HepG2 (cell line): Measurements from ENCODE around the gene VKORC1. TPM values are rescaled to one million over a fixed set of nuclear protein-coding genes. Genes with fewer than 3 reads are reported as not detected.

Source experiments
- ATAC-seq: fragments of 200-7000 bp; cut with Tn5 transposase; 3 replicates; pipeline ENCODE4 v1.9.1; 2020; ENCODE audit warnings: mild to moderate bottlenecking, moderate library complexity
- BruUV-seq: library from RNA; stranded (reverse); fragments of 400-500 nt; replicated peaks from 2 replicates; lab custom pipeline; 2021; lab: Mats Ljungman, UMichigan
- CTCF ChIA-PET: fragments of 300-600 bp; formaldehyde crosslinking; extraction: SDS; loops from one replicate; lab custom pipeline; 2021; ENCODE audit warnings: low total read pairs, inconsistent platforms, low intra/inter-chr PET ratio; lab: Yijun Ruan, JAX
- POLR2A ChIA-PET: fragments of 350-600 bp; sonication (Branson Sonifier 250); formaldehyde crosslinking; loops from one replicate; lab custom pipeline; 2020; ENCODE audit warnings: antibody characterized with exemption, inconsistent platforms; lab: Yijun Ruan, JAX
- DNase-seq: peaks from one replicate; pipeline ENCODE4 v3.0.0-alpha.2; 2015; ENCODE audit warnings: low spot score
- FAIRE-seq: peaks from 3 replicates; lab custom pipeline; 2011; peaks lifted over from hg19 to GRCh38; lab: Jason Lieb, UNC
- H2AFZ ChIP-seq: one replicate; pipeline ENCODE4 v1.6.1; 2011; ENCODE audit warnings: low read length, inconsistent platforms
- H3K27ac ChIP-seq: fragments of 300-600 bp; 3 replicates; pipeline ENCODE4 v1.8.0; 2011; ENCODE audit warnings: mixed run types, mild to moderate bottlenecking, mixed read lengths, low read length, inconsistent platforms; ENCODE audit not compliant: insufficient read depth; ENCODE audit errors: extremely low read length
- H3K27me3 ChIP-seq, 2 experiments: fragments of 200-600 bp in 1 of 2; 2 replicates in 1 of 2; 3 replicates in 1 of 2; pipeline versions ENCODE4 v1.6.0 to v1.8.0; 2011; ENCODE audit warnings: low read length in 2 of 2, mild to moderate bottlenecking in 2 of 2, moderate library complexity in 2 of 2, inconsistent platforms in 1 of 2; ENCODE audit not compliant: insufficient read depth in 2 of 2, control insufficient read depth in 1 of 2
- H3K36me3 ChIP-seq, 2 experiments: fragments of 200-600 bp in 1 of 2; replicated peaks in 1 of 2; 2 replicates in 1 of 2; 3 replicates in 1 of 2; pipeline versions ENCODE4 v1.5.1 to v1.8.0; 2011; ENCODE audit warnings: low read length in 2 of 2, inconsistent platforms in 1 of 2; ENCODE audit not compliant: insufficient read depth in 2 of 2, control insufficient read depth in 1 of 2
- H3K4me1 ChIP-seq: 2 replicates; pipeline ENCODE4 v1.5.1; 2012; ENCODE audit warnings: low read length, inconsistent platforms; ENCODE audit not compliant: insufficient read depth
- H3K4me2 ChIP-seq: 2 replicates; pipeline ENCODE4 v1.6.0; 2011; ENCODE audit warnings: low read depth, low read length, inconsistent platforms
- H3K4me3 ChIP-seq, 3 experiments: fragments of 200-600 bp in 1 of 3; sonication (generic), shearing (Covaris generic) in 1 of 3; replicated peaks in 1 of 3; 2 replicates each; pipeline ENCODE4 v1.5.1; 2011 to 2016; ENCODE audit warnings: low read length in 3 of 3, inconsistent platforms in 2 of 3, low read depth in 2 of 3, mild to moderate bottlenecking in 2 of 3, control low read depth in 1 of 3, mixed read lengths in 1 of 3; ENCODE audit not compliant: insufficient read depth in 1 of 3
- H3K79me2 ChIP-seq: one replicate; pipeline ENCODE4 v1.6.1; 2011; ENCODE audit warnings: low read length, inconsistent platforms; ENCODE audit not compliant: insufficient read depth
- H3K9ac ChIP-seq: 2 replicates; pipeline ENCODE4 v1.6.0; 2011; ENCODE audit warnings: mild to moderate bottlenecking, low read depth, low read length, inconsistent platforms; ENCODE audit not compliant: insufficient read depth
- H3K9me3 ChIP-seq: 2 replicates; pipeline ENCODE4 v1.5.1; 2012; ENCODE audit warnings: mild to moderate bottlenecking, low read length
- H4K20me1 ChIP-seq: 2 replicates; pipeline ENCODE4 v1.6.0; 2011; ENCODE audit warnings: inconsistent platforms, mild to moderate bottlenecking, low read length, moderate library complexity; ENCODE audit not compliant: insufficient read depth
- XRCC5 ChIP-seq: fragments of 200-400 bp; formaldehyde crosslinking; optimal IDR thresholded peaks from 2 replicates; pipeline ENCODE3; 2017; ENCODE audit warnings: mild to moderate bottlenecking, low read length
- ZNF260 ChIP-seq: sonication (generic); formaldehyde crosslinking; IDR thresholded peaks from 2 replicates; pipeline ENCODE4 v1.4.0; 2020; ENCODE audit warnings: missing genetic modification reagents, low read depth, mild to moderate bottlenecking, borderline replicate concordance
- WGBS: methylation state at CpG from one replicate; pipeline ENCODE4 v1.1.6; 2017; ENCODE audit warnings: low lambda C conversion rate; 5-methylcytosine and 5-hydroxymethylcytosine counted together
- in situ Hi-C: cut with HindIII; loops from 2 replicates; pipeline ENCODE4 v1.10.0; 2017; ENCODE audit warnings: low pct_unique_long_range_greater_than_20kb; ENCODE audit not compliant: extremely low pct_ligation_motif_present
- intact Hi-C: fragments of 100-400 bp; cut with micrococcal nuclease; formaldehyde crosslinking; loops from one replicate; pipeline ENCODE4 v1.10.0; 2022; ENCODE audit not compliant: unreplicated experiment
- polyA plus RNA-seq, 8 experiments: library from polyadenylated mRNA; depleted of rRNA in 3 of 8; stranded (reverse) in 7 of 8; unstranded in 1 of 8; fragments of >200 nt; fragmentation: Illumina TruSeq in 4 of 8; extraction: Trizol in 4 of 8; gene quantifications; 2 replicates each; pipeline versions ENCODE4 v1.2.1 to v1.2.3, GENCODE V29; 2011 to 2016; ENCODE audit warnings: low read depth in 4 of 8, missing spikeins in 1 of 8, mixed read lengths in 1 of 8; ENCODE audit not compliant: insufficient read depth in 1 of 8
- total RNA-seq, 5 experiments: library from RNA; depleted of rRNA; stranded (reverse); fragments of >200 nt; fragmentation: Illumina TruSeq; extraction: Trizol; gene quantifications; 2 replicates each; pipeline ENCODE4 v1.2.3, GENCODE V29; 2016; ENCODE audit warnings: low read depth in 1 of 5
- TF ChIP-seq, protein P1 (sequence below): sonication (generic); formaldehyde crosslinking; IDR thresholded peaks from 2 replicates; pipeline ENCODE4 v1.5.0; 2020; ENCODE audit warnings: mild to moderate bottlenecking, missing genetic modification reagents, moderate library complexity
- TF ChIP-seq, protein P2 (sequence below): IDR thresholded peaks from 2 replicates; pipeline ENCODE4 v1.6.1; 2016; ENCODE audit warnings: missing compliant biosample characterization, missing genetic modification reagents, borderline replicate concordance
- TF ChIP-seq, protein P3 (sequence below): sonication (generic); formaldehyde crosslinking; IDR thresholded peaks from 2 replicates; pipeline ENCODE4 v1.5.1; 2020; ENCODE audit warnings: missing genetic modification reagents, mild to moderate bottlenecking, borderline replicate concordance
- TF ChIP-seq, protein P4 (sequence below): sonication (generic); formaldehyde crosslinking; IDR thresholded peaks from 2 replicates; pipeline ENCODE4 v1.8.0; 2022; ENCODE audit warnings: mild to moderate bottlenecking, missing genetic modification reagents, moderate library complexity
- TF ChIP-seq, protein P5 (sequence below): sonication (generic); formaldehyde crosslinking; IDR thresholded peaks from 2 replicates; pipeline ENCODE4 v1.9.0; 2022; ENCODE audit warnings: missing genetic modification reagents, mild to moderate bottlenecking, borderline replicate concordance

VKORC1 gene
- total and polyA plus RNA-seq, 2 of the 13 experiments (the other 11 are each of a cell fraction or from before 2014, with no cell fraction given), result 141 to 615 TPM

DNA sequence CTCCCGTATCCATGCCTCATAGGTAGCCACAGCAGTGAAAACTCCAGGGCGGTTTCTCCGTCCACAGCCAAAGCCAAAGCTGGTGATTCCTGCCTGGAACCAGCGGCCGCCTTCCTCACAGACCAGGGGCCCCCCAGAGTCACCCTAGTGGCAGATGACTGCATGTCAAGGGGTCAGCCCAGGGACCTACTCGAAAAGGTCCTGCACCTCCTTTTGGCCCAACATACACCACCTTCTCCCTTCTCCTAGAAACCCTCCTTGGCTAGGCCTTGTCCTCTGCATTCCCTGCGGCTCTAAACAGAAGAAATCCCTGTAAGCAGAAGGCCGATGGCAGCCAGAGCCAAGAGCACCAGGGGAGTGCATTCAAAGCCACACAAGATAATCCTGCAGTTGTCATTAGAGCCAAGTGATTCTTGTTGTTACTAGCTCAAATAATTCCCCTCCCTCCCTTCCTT is 49.1 kb upstream of the VKORC1 start:
- H3K4me1 ChIP-seq, result peaks cover 58% of the 10 kb centered on the region
- TF ChIP-seq, protein P1, sequence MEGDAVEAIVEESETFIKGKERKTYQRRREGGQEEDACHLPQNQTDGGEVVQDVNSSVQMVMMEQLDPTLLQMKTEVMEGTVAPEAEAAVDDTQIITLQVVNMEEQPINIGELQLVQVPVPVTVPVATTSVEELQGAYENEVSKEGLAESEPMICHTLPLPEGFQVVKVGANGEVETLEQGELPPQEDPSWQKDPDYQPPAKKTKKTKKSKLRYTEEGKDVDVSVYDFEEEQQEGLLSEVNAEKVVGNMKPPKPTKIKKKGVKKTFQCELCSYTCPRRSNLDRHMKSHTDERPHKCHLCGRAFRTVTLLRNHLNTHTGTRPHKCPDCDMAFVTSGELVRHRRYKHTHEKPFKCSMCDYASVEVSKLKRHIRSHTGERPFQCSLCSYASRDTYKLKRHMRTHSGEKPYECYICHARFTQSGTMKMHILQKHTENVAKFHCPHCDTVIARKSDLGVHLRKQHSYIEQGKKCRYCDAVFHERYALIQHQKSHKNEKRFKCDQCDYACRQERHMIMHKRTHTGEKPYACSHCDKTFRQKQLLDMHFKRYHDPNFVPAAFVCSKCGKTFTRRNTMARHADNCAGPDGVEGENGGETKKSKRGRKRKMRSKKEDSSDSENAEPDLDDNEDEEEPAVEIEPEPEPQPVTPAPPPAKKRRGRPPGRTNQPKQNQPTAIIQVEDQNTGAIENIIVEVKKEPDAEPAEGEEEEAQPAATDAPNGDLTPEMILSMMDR (CRISPR knock-in tag), result peak; percentile 12; the same call in 1 of the 2 replicates
- TF ChIP-seq, protein P2, sequence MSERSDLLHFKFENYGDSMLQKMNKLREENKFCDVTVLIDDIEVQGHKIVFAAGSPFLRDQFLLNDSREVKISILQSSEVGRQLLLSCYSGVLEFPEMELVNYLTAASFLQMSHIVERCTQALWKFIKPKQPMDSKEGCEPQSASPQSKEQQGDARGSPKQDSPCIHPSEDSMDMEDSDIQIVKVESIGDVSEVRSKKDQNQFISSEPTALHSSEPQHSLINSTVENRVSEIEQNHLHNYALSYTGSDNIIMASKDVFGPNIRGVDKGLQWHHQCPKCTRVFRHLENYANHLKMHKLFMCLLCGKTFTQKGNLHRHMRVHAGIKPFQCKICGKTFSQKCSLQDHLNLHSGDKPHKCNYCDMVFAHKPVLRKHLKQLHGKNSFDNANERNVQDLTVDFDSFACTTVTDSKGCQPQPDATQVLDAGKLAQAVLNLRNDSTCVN (CRISPR knock-in tag), result no peak
- peak; percentile 37 for TF ChIP-seq XRCC5
- TF ChIP-seq, protein P3, sequence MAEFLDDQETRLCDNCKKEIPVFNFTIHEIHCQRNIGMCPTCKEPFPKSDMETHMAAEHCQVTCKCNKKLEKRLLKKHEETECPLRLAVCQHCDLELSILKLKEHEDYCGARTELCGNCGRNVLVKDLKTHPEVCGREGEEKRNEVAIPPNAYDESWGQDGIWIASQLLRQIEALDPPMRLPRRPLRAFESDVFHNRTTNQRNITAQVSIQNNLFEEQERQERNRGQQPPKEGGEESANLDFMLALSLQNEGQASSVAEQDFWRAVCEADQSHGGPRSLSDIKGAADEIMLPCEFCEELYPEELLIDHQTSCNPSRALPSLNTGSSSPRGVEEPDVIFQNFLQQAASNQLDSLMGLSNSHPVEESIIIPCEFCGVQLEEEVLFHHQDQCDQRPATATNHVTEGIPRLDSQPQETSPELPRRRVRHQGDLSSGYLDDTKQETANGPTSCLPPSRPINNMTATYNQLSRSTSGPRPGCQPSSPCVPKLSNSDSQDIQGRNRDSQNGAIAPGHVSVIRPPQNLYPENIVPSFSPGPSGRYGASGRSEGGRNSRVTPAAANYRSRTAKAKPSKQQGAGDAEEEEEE (CRISPR knock-in tag), result no peak
- no peak for TF ChIP-seq ZNF260
- TF ChIP-seq, protein P4, sequence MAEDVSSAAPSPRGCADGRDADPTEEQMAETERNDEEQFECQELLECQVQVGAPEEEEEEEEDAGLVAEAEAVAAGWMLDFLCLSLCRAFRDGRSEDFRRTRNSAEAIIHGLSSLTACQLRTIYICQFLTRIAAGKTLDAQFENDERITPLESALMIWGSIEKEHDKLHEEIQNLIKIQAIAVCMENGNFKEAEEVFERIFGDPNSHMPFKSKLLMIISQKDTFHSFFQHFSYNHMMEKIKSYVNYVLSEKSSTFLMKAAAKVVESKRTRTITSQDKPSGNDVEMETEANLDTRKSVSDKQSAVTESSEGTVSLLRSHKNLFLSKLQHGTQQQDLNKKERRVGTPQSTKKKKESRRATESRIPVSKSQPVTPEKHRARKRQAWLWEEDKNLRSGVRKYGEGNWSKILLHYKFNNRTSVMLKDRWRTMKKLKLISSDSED (CRISPR knock-in tag), result no peak
- TF ChIP-seq, protein P5, sequence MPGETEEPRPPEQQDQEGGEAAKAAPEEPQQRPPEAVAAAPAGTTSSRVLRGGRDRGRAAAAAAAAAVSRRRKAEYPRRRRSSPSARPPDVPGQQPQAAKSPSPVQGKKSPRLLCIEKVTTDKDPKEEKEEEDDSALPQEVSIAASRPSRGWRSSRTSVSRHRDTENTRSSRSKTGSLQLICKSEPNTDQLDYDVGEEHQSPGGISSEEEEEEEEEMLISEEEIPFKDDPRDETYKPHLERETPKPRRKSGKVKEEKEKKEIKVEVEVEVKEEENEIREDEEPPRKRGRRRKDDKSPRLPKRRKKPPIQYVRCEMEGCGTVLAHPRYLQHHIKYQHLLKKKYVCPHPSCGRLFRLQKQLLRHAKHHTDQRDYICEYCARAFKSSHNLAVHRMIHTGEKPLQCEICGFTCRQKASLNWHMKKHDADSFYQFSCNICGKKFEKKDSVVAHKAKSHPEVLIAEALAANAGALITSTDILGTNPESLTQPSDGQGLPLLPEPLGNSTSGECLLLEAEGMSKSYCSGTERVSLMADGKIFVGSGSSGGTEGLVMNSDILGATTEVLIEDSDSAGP (CRISPR knock-in tag), result peak; percentile 29; the same call in 1 of the 2 replicates
- ATAC-seq (no peak), DNase-seq (no peak), FAIRE-seq (no peak)
- no peak overlapping the region for H2AFZ ChIP-seq
- 49% methylated on average over 4 of the region's 8 CpGs for WGBS
- H3K4me2 ChIP-seq, result no peak overlapping the region
- H3K27me3 ChIP-seq, result peaks cover 0 to 24% of the 10 kb centered on the region in 2 experiments; a peak in 4 of 5 replicates
- no peaks in the 10 kb centered on the region for H4K20me1 ChIP-seq
- H3K79me2 ChIP-seq, result no peaks in the 10 kb centered on the region
- ChIA-PET CTCF (no interaction called here), POLR2A (interaction anchor here (1.0 to 11.4 kb wide), 5 partner anchors 22 to 364 kb away, joined by 3 to 275 read pairs (median 31); partner anchors contain the start of genes FUS, HSD3B7, KAT8 and RUSF1)
- H3K4me3 ChIP-seq, result no peak overlapping the region
- intact Hi-C loops, result loop anchor here (2.0 to 10.0 kb wide), 3 partner anchors 39 to 189 kb away; partner anchors contain the start of gene SETD1A
- no peaks in the 10 kb centered on the region for H3K9me3 ChIP-seq
- H3K27ac ChIP-seq, result no peak overlapping the region
- H3K36me3 ChIP-seq, result no peaks in the 10 kb centered on the region
- in situ Hi-C loops, result no loop called here
- BruUV-seq, result no TSS peak
- no peak overlapping the region for H3K9ac ChIP-seq
